SKM-1 (cell line): Measurements from ENCODE around the gene GRK1.

ENCODE experiments used
- DNase-seq: peaks from one replicate; lab custom pipeline; 2025; ENCODE audit not compliant: unreplicated experiment; lab: John Stamatoyannopoulos, UW

The GRK1 gene

GRCh38 chr13:113632706-113633484, 34.1 kb upstream of the GRK1 start:
- DNase-seq, result no peak

- DNase-seq, result no peak
Observed at GRCh38 chr13:113633485-113633873, 33.5 kb upstream of the GRK1 start.

GRCh38 chr13:113634279-113635047, 32.6 kb upstream of the GRK1 start:
- no peak for DNase-seq

GRCh38 chr13:113635048-113635420, 32.0 kb upstream of the GRK1 start:
- DNase-seq, result no peak

GRCh38 chr13:113635709-113636108, 31.3 kb upstream of the GRK1 start:
- DNase-seq, result no peak

GRCh38 chr13:113636266-113636963, 30.6 kb upstream of the GRK1 start:
- DNase-seq, result no peak

- no peak for DNase-seq
Observed at GRCh38 chr13:113637262-113638160, 29.5 kb upstream of the GRK1 start.

GRCh38 chr13:113638173-113638746, 28.8 kb upstream of the GRK1 start:
- no peak for DNase-seq

GRCh38 chr13:113638806-113639205, 28.2 kb upstream of the GRK1 start:
- DNase-seq, result no peak

- DNase-seq, result no peak
Observed at GRCh38 chr13:113639616-113640262, 27.3 kb upstream of the GRK1 start.

- DNase-seq, result no peak
Observed at GRCh38 chr13:113641426-113641825, 25.6 kb upstream of the GRK1 start.

- no peak for DNase-seq
Observed at GRCh38 chr13:113642563-113642962, 24.5 kb upstream of the GRK1 start.

- DNase-seq, result no peak
Observed at GRCh38 chr13:113643593-113643992, 23.4 kb upstream of the GRK1 start.

GRCh38 chr13:113644800-113645199, 22.2 kb upstream of the GRK1 start:
- DNase-seq, result no peak

- DNase-seq, result no peak
Observed at GRCh38 chr13:113645329-113645728, 21.7 kb upstream of the GRK1 start.

GRCh38 chr13:113646376-113646775, 20.6 kb upstream of the GRK1 start:
- DNase-seq, result no peak

GRCh38 chr13:113646921-113647340, 20.1 kb upstream of the GRK1 start:
- DNase-seq, result no peak

- no peak for DNase-seq
Observed at GRCh38 chr13:113647351-113648215, 19.4 kb upstream of the GRK1 start.

GRCh38 chr13:113648216-113648610, 18.8 kb upstream of the GRK1 start:
- DNase-seq, result no peak
